GM21367 (cell line): Measurements from ENCODE around the gene MED13L.

Experiments used
- ATAC-seq: cut with Tn5 transposase; IDR thresholded peaks from one replicate; pipeline ENCODE4 v1.9.1; 2021; ENCODE audit not compliant: unreplicated experiment

The MED13L gene

DNA sequence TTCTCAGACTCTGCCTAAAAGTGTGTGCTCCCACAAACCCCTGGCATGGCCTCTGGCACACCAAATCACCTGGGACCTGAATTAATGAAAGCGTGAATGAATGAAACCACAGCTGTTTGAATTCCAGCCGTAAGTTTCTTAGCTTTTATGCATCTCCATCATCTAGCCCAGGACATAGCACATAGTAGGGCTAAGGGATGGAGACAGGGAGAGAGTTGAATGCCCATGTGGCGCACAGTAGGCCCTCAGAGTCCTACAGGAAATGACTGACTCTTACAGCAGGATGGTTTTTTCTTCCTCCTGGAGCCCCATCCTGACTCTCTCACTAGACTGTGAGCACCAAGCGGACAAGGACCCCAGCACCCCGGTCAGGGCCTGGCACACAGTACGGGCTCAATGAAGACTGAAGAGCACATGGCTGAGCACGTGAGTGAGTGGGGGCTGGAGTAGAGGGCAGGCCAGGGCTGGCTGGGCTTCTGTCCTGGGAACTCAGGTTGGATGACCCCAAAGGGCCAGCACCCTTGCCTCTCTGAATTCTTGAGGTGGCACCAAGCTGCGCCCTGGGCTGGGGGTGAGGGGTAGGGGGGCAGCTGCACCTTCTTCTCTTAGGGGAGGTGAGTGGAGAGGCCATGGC, 351.3 kb downstream of the MED13L start:
- ATAC-seq = no peak

DNA sequence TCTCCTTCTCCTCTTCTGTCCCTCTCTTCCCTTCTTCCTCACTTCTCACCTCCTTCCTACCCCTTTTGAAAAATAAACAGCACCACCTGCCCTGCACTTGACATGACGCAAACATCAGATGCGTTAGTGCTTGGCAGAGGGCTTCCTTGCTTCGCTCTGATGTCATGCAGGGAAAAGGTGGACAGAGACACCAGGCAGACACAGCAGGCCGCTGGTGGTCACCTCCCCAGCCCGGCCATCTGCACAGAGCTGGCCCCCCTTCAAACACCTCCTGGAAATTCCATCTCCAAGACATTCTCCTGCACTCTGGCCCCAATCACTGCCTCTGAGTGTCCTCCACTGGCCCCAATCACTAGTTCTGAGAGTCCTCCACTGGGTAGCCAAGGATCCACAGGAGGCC, 353.6 kb downstream of the MED13L start:
- ATAC-seq = no peak

DNA sequence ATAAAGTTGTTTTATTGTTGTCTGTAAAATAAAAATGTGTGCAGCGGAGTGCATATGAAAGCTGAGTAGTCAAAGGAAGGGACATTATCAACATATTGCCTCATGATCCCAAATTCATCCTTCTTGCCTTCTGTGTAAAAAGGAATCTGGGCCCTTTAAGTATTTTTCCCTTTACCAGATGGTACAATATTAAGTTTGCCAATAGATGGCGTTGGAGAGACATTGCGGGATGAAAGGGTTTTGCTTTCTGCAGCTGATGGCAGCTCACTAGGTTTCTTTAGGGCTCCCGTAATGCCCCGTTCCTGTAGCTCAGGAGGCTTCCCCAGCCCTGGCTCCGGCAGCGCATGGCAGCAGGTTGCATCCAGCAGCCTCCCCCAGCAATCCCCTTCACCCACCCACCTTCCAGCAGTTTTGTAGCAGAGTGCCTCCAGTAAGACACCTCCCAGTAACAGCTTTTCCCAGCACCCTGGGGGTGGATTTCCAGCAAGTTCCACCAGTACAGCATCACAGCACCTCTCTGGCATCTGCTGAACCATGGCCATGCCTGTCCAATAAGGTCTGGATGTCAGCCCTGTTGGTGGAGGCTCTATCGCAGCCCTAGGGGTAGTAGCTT, 354.4 kb downstream of the MED13L start:
- no peak for ATAC-seq

DNA sequence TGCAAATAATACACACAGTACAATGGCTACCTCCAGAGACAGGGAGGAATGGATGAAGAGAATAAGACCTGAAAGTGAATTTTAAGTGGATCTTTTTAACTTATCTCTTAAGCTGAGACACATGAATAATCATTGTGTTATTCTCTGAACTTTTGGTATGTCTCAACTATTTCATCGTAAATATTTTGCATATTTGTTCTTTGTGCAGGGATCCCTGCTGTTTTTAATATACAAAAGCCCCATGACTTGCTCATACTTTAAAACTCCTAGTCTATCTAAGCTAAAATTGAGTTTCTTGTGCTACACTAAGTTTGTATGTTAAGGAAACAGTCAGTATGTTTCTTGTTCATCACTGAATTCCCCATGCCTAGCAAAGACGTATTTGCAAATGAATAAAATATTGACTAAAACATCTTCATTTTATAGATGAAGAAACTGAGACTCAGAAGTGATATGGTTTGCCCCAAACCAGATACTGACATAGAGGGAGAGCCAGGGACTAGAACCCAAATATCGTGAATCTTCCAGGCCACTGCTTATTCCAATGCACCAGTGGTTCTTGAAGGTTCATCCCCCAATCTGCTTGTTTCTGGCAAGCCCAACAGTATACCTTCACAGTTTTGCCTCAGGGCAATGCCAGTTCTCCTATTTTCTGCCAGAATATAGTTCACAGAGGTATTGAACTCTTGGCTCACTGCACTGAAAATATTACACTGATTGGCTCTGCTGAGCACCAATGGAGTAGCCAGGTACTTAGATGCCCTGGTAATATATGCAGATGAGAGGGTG, 356.9 kb downstream of the MED13L start:
- no peak for ATAC-seq

DNA sequence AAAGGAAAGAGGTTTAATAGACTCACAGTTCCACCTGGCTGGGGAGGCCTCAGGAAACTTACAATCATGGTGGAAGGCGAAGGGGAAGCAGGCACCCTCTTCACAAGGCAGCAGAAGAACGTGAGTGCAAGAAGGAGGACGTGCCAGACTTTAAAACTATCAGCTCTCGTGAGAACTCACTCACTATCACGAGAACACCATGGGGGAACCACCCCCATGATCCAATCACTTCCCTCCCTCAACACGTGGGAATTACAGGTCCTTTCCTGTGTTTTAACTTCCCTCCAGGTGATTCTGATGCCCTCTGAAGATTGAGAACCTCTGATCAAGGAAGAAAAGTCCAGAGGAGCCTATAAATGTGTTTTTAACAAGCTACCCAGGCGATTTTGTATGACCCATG, 358.7 kb downstream of the MED13L start:
- no peak for ATAC-seq

DNA sequence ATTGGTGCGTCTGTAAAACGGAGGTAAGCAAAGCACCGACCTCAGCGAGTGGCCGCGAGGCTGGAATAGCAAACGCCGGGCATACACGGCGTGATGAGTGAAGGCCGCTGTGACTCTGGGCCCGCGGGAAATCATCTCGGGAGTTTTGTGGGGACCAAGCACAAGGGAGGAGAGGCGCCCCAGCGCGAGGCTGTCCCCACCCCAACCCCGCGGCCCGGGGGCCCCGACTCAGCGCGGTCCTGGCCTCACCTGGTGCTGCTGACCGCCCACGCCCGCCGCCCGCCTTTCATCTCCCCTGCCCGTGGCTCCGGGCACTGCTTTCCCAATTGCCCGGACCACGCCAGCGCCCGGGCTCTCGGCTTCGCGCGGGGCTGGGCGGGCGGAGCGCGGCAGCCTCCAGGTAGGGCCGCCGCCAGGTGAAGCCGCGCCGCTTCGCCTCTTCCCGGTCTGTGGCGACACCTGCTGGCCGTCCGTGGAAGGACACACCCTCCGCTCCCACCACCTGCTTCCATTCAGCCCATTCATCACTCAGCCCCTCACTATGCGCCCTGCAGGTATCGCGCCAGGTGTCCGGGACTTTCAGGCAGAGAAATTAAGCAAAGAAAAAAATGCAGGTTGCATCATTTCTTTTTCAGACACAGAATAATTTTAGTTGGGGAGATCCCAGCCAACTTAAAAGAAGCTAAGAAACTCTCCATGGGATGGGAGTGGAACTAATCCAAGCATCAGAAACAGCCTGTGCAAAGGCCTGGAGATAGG, 360.4 kb downstream of the MED13L start:
- peak; percentile 71 for ATAC-seq

DNA sequence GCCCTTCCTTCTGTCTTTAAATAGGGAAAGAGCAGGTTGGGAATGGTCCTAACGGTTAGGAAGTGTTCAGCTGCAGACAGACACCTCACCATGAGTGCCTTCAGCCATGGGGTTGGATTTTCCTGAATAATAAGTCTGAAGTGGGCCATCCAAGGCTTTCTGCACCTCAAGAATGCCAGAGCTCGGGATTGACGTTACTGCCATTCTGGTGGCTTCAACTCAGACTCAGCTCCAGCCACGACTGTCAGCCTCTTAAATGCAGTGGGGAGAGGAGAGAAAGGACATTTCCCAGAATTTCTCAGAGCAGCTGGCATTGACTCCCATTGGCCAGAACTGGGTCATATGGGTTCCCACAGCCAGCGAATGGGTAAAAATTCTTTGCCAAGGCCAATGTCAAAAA, 363.4 kb downstream of the MED13L start:
- ATAC-seq = no peak

DNA sequence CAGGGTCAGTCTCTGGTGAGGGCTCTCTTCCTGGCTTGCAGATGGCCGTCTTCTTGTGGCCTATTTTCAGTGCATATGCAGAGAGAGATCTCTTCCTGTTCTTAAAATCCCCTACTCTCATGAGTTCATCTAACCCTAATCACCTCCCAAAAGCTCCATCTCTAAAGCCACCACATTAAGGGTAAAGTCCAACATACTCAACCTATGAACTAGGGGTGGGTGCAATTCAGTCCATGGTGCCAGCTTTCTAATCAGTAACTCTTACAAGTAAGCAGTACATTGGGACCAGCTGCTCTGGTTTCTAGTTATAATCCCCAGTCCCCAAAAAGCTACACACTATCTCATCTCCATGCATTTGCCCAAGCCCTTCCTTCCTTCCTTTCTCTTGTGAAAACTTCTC, 365.1 kb downstream of the MED13L start:
- ATAC-seq = no peak

DNA sequence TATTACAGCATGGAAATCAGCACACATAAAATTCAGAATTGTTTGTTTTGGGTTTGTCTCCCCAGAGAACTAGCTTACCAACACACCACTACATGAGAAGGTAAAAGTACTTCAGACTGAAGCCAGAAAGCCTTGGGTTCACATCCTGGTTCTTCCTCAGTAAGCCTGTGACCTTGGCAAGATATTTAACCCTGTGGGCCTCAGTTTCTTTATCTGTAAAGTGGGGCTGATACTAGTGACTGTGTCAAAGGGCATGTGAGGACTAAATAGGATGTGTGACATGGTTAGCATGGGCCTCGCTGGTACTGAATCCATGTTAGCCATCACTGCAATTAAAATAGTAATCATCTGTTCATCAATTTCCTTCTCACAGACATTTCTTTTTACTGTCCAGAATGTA, 366.1 kb downstream of the MED13L start:
- ATAC-seq = no peak

DNA sequence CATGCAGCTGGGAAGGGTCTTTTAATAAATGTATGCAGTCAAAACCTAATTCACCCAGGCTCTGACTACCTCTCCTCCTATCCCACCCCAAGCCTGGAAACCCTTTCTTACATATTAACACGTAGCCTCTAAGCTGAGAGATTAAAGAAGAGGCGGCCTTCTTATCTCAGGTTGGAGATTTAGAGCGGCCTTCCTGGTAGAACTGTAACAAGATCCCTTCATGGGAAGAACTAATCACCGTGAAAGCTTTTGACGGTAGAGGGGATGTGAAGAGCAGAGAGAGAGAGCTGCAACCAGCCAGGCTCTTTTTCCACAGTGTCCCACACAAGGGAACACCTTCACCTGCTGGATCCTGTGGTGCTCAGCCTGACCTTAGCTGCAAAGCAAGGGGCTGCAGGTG, 367.4 kb downstream of the MED13L start:
- no peak for ATAC-seq
